HEK293 (cell line): ENCODE data around the gene RIN3.

Source experiments
- KLF16 ChIP-seq: fragments of 450-650 bp; formaldehyde crosslinking; IDR thresholded peaks from 2 replicates; pipeline ENCODE4 v1.5.1; 2017; ENCODE audit warnings: missing biosample characterization, missing genetic modification characterization
- KLF9 ChIP-seq: fragments of 450-650 bp; formaldehyde crosslinking; IDR thresholded peaks from 2 replicates; pipeline ENCODE4 v1.5.1; 2016; ENCODE audit warnings: missing biosample characterization, missing genetic modification characterization, low read depth
- YY1 ChIP-seq: fragments of 450-650 bp; formaldehyde crosslinking; IDR thresholded peaks from 2 replicates; pipeline ENCODE4 v1.5.1; 2018; ENCODE audit warnings: missing biosample characterization, missing genetic modification characterization
- ZEB2 ChIP-seq: fragments of 450-650 bp; formaldehyde crosslinking; IDR thresholded peaks from 2 replicates; pipeline ENCODE4 v1.5.1; 2016; ENCODE audit warnings: missing biosample characterization, missing genetic modification characterization
- ZFP3 ChIP-seq: fragments of 450-650 bp; formaldehyde crosslinking; IDR thresholded peaks from 2 replicates; pipeline ENCODE4 v1.5.1; 2016; ENCODE audit warnings: low read depth, missing biosample characterization, missing genetic modification characterization
- ZNF175 ChIP-seq: fragments of 450-650 bp; formaldehyde crosslinking; IDR thresholded peaks from 2 replicates; pipeline ENCODE4 v1.5.1; 2016; ENCODE audit warnings: missing biosample characterization, missing genetic modification characterization
- ZNF280C ChIP-seq: fragments of 450-650 bp; formaldehyde crosslinking; IDR thresholded peaks from 2 replicates; pipeline ENCODE4 v1.5.1; 2016; ENCODE audit warnings: missing biosample characterization, missing genetic modification characterization
- ZNF548 ChIP-seq: fragments of 450-650 bp; formaldehyde crosslinking; IDR thresholded peaks from 2 replicates; pipeline ENCODE4 v1.5.1; 2016; ENCODE audit warnings: missing biosample characterization, missing genetic modification characterization
- TF ChIP-seq, protein P1 (sequence below): fragments of 450-650 bp; formaldehyde crosslinking; IDR thresholded peaks from 2 replicates; pipeline ENCODE4 v1.5.1; 2016; ENCODE audit warnings: missing biosample characterization, missing genetic modification characterization

GRCh38 chr14:92718664-92719063, 205.1 kb downstream of the RIN3 start:
- TF ChIP-seq, protein P1, sequence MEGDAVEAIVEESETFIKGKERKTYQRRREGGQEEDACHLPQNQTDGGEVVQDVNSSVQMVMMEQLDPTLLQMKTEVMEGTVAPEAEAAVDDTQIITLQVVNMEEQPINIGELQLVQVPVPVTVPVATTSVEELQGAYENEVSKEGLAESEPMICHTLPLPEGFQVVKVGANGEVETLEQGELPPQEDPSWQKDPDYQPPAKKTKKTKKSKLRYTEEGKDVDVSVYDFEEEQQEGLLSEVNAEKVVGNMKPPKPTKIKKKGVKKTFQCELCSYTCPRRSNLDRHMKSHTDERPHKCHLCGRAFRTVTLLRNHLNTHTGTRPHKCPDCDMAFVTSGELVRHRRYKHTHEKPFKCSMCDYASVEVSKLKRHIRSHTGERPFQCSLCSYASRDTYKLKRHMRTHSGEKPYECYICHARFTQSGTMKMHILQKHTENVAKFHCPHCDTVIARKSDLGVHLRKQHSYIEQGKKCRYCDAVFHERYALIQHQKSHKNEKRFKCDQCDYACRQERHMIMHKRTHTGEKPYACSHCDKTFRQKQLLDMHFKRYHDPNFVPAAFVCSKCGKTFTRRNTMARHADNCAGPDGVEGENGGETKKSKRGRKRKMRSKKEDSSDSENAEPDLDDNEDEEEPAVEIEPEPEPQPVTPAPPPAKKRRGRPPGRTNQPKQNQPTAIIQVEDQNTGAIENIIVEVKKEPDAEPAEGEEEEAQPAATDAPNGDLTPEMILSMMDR (tag by site-specific recombination) = no peak
- TF ChIP-seq ZNF280C (tag by site-specific recombination) = no peak
- TF ChIP-seq ZNF175 (tag by site-specific recombination) = no peak
- no peak for TF ChIP-seq ZFP3
- TF ChIP-seq KLF16 (tag by site-specific recombination) = no peak
- TF ChIP-seq ZNF548 (tag by site-specific recombination) = no peak
- no peak for TF ChIP-seq ZEB2 (tag by site-specific recombination)
- no peak for TF ChIP-seq YY1 (tag by site-specific recombination)
- no peak for TF ChIP-seq KLF9 (tag by site-specific recombination)
